Measurements from ENCODE around the gene NRSN1.

Gene NRSN1

DNA sequence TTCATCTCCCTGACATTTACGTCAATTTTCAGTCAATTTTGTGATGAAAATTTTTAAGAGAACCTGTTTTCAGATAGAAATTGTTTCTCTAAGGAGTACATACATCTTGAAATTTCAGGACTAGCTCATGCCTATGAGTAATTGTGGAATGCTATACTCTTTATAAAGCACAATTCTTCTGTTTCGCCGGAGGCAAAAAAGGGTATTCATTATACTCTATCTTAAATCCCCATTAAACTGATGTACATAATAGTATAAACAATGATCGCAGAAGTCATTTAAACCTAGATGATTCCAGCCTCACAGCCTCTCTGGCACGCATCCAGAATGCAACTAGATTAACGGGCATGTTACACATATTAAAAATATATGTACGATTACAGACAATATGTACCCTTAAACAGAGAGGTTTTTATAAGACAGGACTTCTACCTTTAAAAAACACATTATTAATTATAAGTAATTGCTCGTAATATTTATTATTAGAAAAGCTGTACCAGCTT, 62.6 kb downstream of the NRSN1 start:
- no peaks in the 10 kb centered on the region for H3K36me3 ChIP-seq (ENCODE audit: control insufficient read depth, low read length)
- H4K20me1 ChIP-seq (ENCODE audit: control insufficient read depth, insufficient read depth, low read depth, low read length) = no peaks in the 10 kb centered on the region
- H3K27ac ChIP-seq (ENCODE audit: low read depth, low read length) = no peak overlapping the region
- H3K4me2 ChIP-seq (ENCODE audit: low read length) = no peak overlapping the region
- no peaks in the 10 kb centered on the region for H3K9me2 ChIP-seq (replicated peaks; ENCODE audit: control insufficient read depth, low read length)
- H3K4me1 ChIP-seq (ENCODE audit: control insufficient read depth, low read length) = no peaks in the 10 kb centered on the region
- H3K9me3 ChIP-seq (ENCODE audit: control insufficient read depth, insufficient read depth, low read length) = no peaks in the 10 kb centered on the region
- H3K4me3 ChIP-seq (ENCODE audit: low read length) = no peak overlapping the region
- no peaks in the 10 kb centered on the region for H3K79me2 ChIP-seq (ENCODE audit: control insufficient read depth, low read length)
- H3F3A ChIP-seq (ENCODE audit: control insufficient read depth, insufficient read depth) = no peaks in the 10 kb centered on the region
- TF ChIP-seq, protein P1, sequence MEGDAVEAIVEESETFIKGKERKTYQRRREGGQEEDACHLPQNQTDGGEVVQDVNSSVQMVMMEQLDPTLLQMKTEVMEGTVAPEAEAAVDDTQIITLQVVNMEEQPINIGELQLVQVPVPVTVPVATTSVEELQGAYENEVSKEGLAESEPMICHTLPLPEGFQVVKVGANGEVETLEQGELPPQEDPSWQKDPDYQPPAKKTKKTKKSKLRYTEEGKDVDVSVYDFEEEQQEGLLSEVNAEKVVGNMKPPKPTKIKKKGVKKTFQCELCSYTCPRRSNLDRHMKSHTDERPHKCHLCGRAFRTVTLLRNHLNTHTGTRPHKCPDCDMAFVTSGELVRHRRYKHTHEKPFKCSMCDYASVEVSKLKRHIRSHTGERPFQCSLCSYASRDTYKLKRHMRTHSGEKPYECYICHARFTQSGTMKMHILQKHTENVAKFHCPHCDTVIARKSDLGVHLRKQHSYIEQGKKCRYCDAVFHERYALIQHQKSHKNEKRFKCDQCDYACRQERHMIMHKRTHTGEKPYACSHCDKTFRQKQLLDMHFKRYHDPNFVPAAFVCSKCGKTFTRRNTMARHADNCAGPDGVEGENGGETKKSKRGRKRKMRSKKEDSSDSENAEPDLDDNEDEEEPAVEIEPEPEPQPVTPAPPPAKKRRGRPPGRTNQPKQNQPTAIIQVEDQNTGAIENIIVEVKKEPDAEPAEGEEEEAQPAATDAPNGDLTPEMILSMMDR (IDR thresholded peaks at IDR 0.05; ENCODE audit: low read depth, low read length, poor library complexity, severe bottlenecking) = no peak
- TF ChIP-seq EZH2phosphoT487 (IDR thresholded peaks at IDR 0.05; ENCODE audit: borderline replicate concordance, low read length) = no peak
- 0 out of 2 replicates have a peak, but pooled peaks cover 2% of the 10 kb centered on the region for H3K27me3 ChIP-seq (ENCODE audit: control insufficient read depth, low read length)

DNA sequence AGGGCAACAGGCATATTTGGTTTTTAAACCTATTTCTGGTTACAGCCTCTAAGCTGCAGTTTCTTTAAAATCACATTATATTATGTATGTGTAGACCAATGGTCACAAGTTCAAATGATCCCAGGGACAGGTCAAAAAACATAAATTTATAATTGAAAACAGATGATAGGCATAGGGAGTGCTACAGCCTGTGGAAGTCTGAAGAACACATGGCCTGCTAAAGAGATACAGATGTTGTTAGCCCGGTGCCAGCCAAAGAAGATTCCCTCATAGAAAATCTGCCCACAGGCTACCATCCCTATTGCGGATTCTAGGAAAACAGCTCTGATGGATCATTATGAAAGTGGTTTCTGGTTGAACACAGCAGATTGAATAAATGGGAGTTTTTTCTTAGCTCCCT, 65.3 kb downstream of the NRSN1 start:
- Histone ChIP-seq H3K79me2 (ENCODE audit: control insufficient read depth, low read length) (no peaks in the 10 kb centered on the region), H3K4me1 (ENCODE audit: control insufficient read depth, low read length) (no peaks in the 10 kb centered on the region), H3K4me3 (ENCODE audit: low read length) (no peak overlapping the region), H3K9me2 (replicated peaks; ENCODE audit: control insufficient read depth, low read length) (no peaks in the 10 kb centered on the region), H3K36me3 (ENCODE audit: control insufficient read depth, low read length) (no peaks in the 10 kb centered on the region), H3K27me3 (ENCODE audit: control insufficient read depth, low read length) (peaks cover 7% of the 10 kb centered on the region; the same call in 1 of the 2 replicates), H3K4me2 (ENCODE audit: low read length) (no peak overlapping the region), H3F3A (ENCODE audit: control insufficient read depth, insufficient read depth) (no peaks in the 10 kb centered on the region), H3K9me3 (ENCODE audit: control insufficient read depth, insufficient read depth, low read length) (no peaks in the 10 kb centered on the region), H4K20me1 (ENCODE audit: control insufficient read depth, insufficient read depth, low read depth, low read length) (no peaks in the 10 kb centered on the region), H3K27ac (ENCODE audit: low read depth, low read length) (no peak overlapping the region)
- TF ChIP-seq, protein P1 (IDR thresholded peaks at IDR 0.05; ENCODE audit: low read depth, low read length, poor library complexity, severe bottlenecking) = no peak
- TF ChIP-seq EZH2phosphoT487 (IDR thresholded peaks at IDR 0.05; ENCODE audit: borderline replicate concordance, low read length) = no peak

DNA sequence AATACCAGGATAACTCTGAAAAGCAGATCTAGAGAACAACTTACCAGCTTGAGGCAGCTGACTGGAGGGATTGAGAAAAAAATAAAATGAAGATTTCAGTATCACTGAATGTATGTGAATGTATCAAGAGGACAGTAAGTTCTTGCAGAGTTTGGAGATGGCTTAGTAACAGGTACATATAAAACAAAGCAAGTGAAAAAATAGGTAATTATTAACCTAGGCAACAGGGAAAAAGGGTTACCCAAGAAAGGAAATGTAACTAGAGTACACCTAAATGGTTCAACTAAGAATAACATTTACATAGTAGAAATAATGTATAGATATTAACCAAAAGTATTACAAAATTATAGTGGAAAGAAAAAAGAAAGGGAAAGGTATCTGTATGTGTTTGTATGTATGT, 67.3 kb downstream of the NRSN1 start:
- H3K4me2 ChIP-seq (ENCODE audit: low read length) = no peak overlapping the region
- peaks cover 7% of the 10 kb centered on the region; the same call in 1 of the 2 replicates for H3K27me3 ChIP-seq (ENCODE audit: control insufficient read depth, low read length)
- no peaks in the 10 kb centered on the region for H3K9me3 ChIP-seq (ENCODE audit: control insufficient read depth, insufficient read depth, low read length)
- no peaks in the 10 kb centered on the region for H3F3A ChIP-seq (ENCODE audit: control insufficient read depth, insufficient read depth)
- no peak overlapping the region for H3K4me3 ChIP-seq (ENCODE audit: low read length)
- H3K9me2 ChIP-seq (replicated peaks; ENCODE audit: control insufficient read depth, low read length) = no peaks in the 10 kb centered on the region
- H3K4me1 ChIP-seq (ENCODE audit: control insufficient read depth, low read length) = no peaks in the 10 kb centered on the region
- H3K27ac ChIP-seq (ENCODE audit: low read depth, low read length) = no peak overlapping the region
- H4K20me1 ChIP-seq (ENCODE audit: control insufficient read depth, insufficient read depth, low read depth, low read length) = no peaks in the 10 kb centered on the region
- TF ChIP-seq, protein P1 (IDR thresholded peaks at IDR 0.05; ENCODE audit: low read depth, low read length, poor library complexity, severe bottlenecking) = no peak
- TF ChIP-seq EZH2phosphoT487 (IDR thresholded peaks at IDR 0.05; ENCODE audit: borderline replicate concordance, low read length) = no peak
- no peaks in the 10 kb centered on the region for H3K36me3 ChIP-seq (ENCODE audit: control insufficient read depth, low read length)
- no peaks in the 10 kb centered on the region for H3K79me2 ChIP-seq (ENCODE audit: control insufficient read depth, low read length)
